Keratinocyte (primary cell): ENCODE measurements around the gene CYP19A1. TPM values are rescaled to one million over a fixed set of nuclear protein-coding genes. Genes with fewer than 3 reads are reported as not detected.
A peak's percentile ranks its signal among the peaks of the same experiment; 100 is the strongest.

Experiments
- DNase-seq: peaks from one replicate; pipeline ENCODE4 v3.0.0-alpha.2; 2011; ENCODE audit warnings: low read depth, missing footprints, low spot score
- FAIRE-seq: peaks from 2 replicates; lab custom pipeline; 2011; peaks lifted over from hg19 to GRCh38; lab: Jason Lieb, UNC
- H2AFZ ChIP-seq: 2 replicates; pipeline ENCODE4 v1.6.0; 2012; ENCODE audit warnings: low read length, control low read depth, inconsistent platforms; ENCODE audit not compliant: control insufficient read depth
- H3K27ac ChIP-seq: 2 replicates; pipeline ENCODE4 v1.5.1; 2011; ENCODE audit warnings: low read length; ENCODE audit not compliant: control insufficient read depth, insufficient read depth
- H3K27me3 ChIP-seq: 3 replicates; pipeline ENCODE4 v1.6.0; 2011; ENCODE audit warnings: low read length; ENCODE audit not compliant: control insufficient read depth, insufficient read depth; ENCODE audit errors: extremely low read depth
- H3K36me3 ChIP-seq, 2 experiments: 2 replicates in 1 of 2; 3 replicates in 1 of 2; pipeline ENCODE4 v1.5.1; 2011; ENCODE audit warnings: low read length in 2 of 2, mild to moderate bottlenecking in 1 of 2; ENCODE audit not compliant: control insufficient read depth in 2 of 2, insufficient read depth in 2 of 2; ENCODE audit errors: extremely low read depth in 1 of 2
- H3K4me1 ChIP-seq: 3 replicates; pipeline ENCODE4 v1.5.1; 2011; ENCODE audit warnings: low read length; ENCODE audit not compliant: control insufficient read depth, insufficient read depth; ENCODE audit errors: extremely low read depth
- H3K4me2 ChIP-seq: 3 replicates; pipeline ENCODE4 v1.6.0; 2011; ENCODE audit warnings: low read depth, low read length; ENCODE audit not compliant: control insufficient read depth, insufficient read depth; ENCODE audit errors: extremely low read depth
- H3K4me3 ChIP-seq, 3 experiments: fragments of 200-600 bp in 1 of 3; sonication (generic) in 1 of 3; 2 replicates in 2 of 3; 3 replicates in 1 of 3; pipeline ENCODE4 v1.5.1; 2011 to 2016; ENCODE audit warnings: low read length in 3 of 3, mild to moderate bottlenecking in 3 of 3, control low read depth in 2 of 3, inconsistent platforms in 1 of 3, low read depth in 1 of 3, mixed read lengths in 1 of 3, mixed run types in 1 of 3, moderate library complexity in 1 of 3; ENCODE audit not compliant: control insufficient read depth in 2 of 3, insufficient read depth in 2 of 3; ENCODE audit errors: extremely low read depth in 1 of 3
- H3K79me2 ChIP-seq: 2 replicates; pipeline ENCODE4 v1.6.0; 2012; ENCODE audit warnings: low read length; ENCODE audit not compliant: control insufficient read depth, insufficient read depth
- H3K9ac ChIP-seq: 3 replicates; pipeline ENCODE4 v1.6.0; 2011; ENCODE audit warnings: low read length; ENCODE audit not compliant: control insufficient read depth, insufficient read depth; ENCODE audit errors: extremely low read depth
- H3K9me1 ChIP-seq: 3 replicates; pipeline ENCODE4 v1.6.0; 2011; ENCODE audit warnings: low read length; ENCODE audit not compliant: control insufficient read depth, insufficient read depth; ENCODE audit errors: extremely low read depth
- H3K9me3 ChIP-seq: 2 replicates; pipeline ENCODE4 v1.5.1; 2012; ENCODE audit warnings: low read depth, low read length; ENCODE audit not compliant: control insufficient read depth
- H4K20me1 ChIP-seq: 3 replicates; pipeline ENCODE4 v1.6.0; 2011; ENCODE audit warnings: low read length; ENCODE audit not compliant: control insufficient read depth, insufficient read depth; ENCODE audit errors: extremely low read depth
- EZH2 ChIP-seq: IDR thresholded peaks from one replicate; pipeline ENCODE4 v1.6.1; 2012; ENCODE audit warnings: inconsistent platforms, mild to moderate bottlenecking, low read length, moderate library complexity
- dilution Hi-C: fragments of 300-500 bp; cut with MboI; formaldehyde crosslinking; loops from one replicate; pipeline ENCODE4 v1.7.0; 2020; ENCODE audit warnings: low sequenced_read_pairs; ENCODE audit not compliant: extremely low pct_ligation_motif_present
- polyA plus RNA-seq, 5 experiments: library from polyadenylated mRNA; depleted of rRNA in 3 of 5; stranded (reverse) in 3 of 5; stranded (forward) in 1 of 5; unstranded in 1 of 5; fragments of >200 nt; gene quantifications; 1 replicate in 1 of 5; 2 replicates in 3 of 5; 3 replicates in 1 of 5; pipeline versions ENCODE4 v1.2.1 to v1.2.3, GENCODE V29; 2011 to 2012; ENCODE audit warnings: missing spikeins in 2 of 5, low read depth in 1 of 5, low replicate concordance in 1 of 5
- TF ChIP-seq, protein P1 (sequence below), 3 experiments: IDR thresholded peaks in 1 of 3; conservative IDR thresholded peaks in 1 of 3; optimal IDR thresholded peaks in 1 of 3; 2 replicates in 2 of 3; 3 replicates in 1 of 3; pipeline versions ENCODE3 to v1.5.1; 2011; ENCODE audit warnings: low read length in 3 of 3, mild to moderate bottlenecking in 3 of 3, moderate library complexity in 2 of 3, control low read depth in 1 of 3, inconsistent platforms in 1 of 3; ENCODE audit not compliant: insufficient read depth in 2 of 3; ENCODE audit errors: extremely low read depth in 1 of 3

Gene CYP19A1
- polyA plus RNA-seq, 1 donor (not counting 4 experiments of a cell fraction or from before 2014, with no cell fraction given) = not detected

DNA sequence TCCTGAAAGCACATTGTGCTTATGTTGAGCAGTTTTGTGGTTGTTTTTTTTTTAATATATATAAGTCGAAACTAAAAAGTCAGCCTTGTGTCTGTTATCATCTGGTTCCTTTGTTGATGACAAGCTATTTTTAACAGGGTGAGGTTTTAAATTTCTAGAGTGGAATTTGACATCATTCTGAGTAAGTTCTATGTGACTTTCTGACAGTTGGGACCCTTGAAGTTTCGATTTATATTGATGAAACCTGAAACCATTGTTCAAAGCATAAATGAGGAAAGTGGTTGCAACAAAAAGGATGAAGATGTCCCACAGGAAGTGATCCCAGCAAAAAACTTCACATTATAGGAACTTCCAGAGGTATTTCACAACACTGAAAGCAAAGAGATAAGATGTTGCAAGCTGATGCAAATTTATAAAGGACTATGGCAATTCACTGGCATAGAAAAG, 94.0 kb downstream of the CYP19A1 start:
- no peak for FAIRE-seq
- Histone ChIP-seq H2AFZ (no peak overlapping the region), H3K9me1 (no peaks in the 10 kb centered on the region), H3K27ac (no peak overlapping the region), H3K79me2 (no peaks in the 10 kb centered on the region), H3K9me3 (no peaks in the 10 kb centered on the region), H3K4me1 (no peaks in the 10 kb centered on the region), H4K20me1 (no peaks in the 10 kb centered on the region), H3K4me2 (no peak overlapping the region), H3K9ac (no peak overlapping the region), H3K36me3 (no peaks in the 10 kb centered on the region), H3K4me3 (no peak overlapping the region), H3K27me3 (peaks cover 3% of the 10 kb centered on the region)
- TF ChIP-seq EZH2 = no peak
- TF ChIP-seq, protein P1, sequence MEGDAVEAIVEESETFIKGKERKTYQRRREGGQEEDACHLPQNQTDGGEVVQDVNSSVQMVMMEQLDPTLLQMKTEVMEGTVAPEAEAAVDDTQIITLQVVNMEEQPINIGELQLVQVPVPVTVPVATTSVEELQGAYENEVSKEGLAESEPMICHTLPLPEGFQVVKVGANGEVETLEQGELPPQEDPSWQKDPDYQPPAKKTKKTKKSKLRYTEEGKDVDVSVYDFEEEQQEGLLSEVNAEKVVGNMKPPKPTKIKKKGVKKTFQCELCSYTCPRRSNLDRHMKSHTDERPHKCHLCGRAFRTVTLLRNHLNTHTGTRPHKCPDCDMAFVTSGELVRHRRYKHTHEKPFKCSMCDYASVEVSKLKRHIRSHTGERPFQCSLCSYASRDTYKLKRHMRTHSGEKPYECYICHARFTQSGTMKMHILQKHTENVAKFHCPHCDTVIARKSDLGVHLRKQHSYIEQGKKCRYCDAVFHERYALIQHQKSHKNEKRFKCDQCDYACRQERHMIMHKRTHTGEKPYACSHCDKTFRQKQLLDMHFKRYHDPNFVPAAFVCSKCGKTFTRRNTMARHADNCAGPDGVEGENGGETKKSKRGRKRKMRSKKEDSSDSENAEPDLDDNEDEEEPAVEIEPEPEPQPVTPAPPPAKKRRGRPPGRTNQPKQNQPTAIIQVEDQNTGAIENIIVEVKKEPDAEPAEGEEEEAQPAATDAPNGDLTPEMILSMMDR (optimal IDR thresholded peaks at IDR 0.05 in 1 of 3, IDR thresholded peaks at IDR 0.05 in 1 of 3, conservative IDR thresholded peaks at IDR 0.05 in 1 of 3; ENCODE audit: extremely low read depth in 1 of 3, insufficient read depth in 2 of 3, low read length in 3 of 3) = no peak
- no peak for DNase-seq
- dilution Hi-C loops = no loop called here

DNA sequence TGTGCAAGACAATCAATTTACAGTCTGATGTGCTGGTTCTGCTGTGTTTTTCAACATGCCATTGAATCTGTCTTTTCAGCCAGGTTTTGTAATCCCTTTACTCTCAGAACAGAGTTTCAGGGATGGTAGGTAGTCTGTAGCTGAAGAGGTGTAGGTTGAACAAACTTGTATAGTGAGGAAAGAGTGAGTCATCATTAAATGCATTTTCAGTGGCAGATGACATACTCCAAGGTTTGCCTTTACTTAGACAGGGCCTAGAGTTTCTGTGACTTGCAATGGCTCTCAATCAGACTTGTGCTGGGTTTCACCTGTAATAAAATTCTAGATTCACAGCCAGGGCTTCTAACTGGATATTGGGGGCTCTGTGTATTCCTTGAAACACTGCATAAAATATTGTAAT, 94.6 kb downstream of the CYP19A1 start:
- Histone ChIP-seq H3K27me3 (peaks cover 3% of the 10 kb centered on the region), H3K4me3 (no peak overlapping the region), H2AFZ (no peak overlapping the region), H4K20me1 (no peaks in the 10 kb centered on the region), H3K4me2 (no peak overlapping the region), H3K27ac (no peak overlapping the region), H3K4me1 (no peaks in the 10 kb centered on the region), H3K9me1 (no peaks in the 10 kb centered on the region), H3K36me3 (no peaks in the 10 kb centered on the region), H3K79me2 (no peaks in the 10 kb centered on the region), H3K9ac (no peak overlapping the region), H3K9me3 (no peaks in the 10 kb centered on the region)
- DNase-seq (no peak), FAIRE-seq (peak; percentile 79)
- TF ChIP-seq EZH2 = no peak
- TF ChIP-seq, protein P1 (optimal IDR thresholded peaks at IDR 0.05 in 1 of 3, IDR thresholded peaks at IDR 0.05 in 1 of 3, conservative IDR thresholded peaks at IDR 0.05 in 1 of 3; ENCODE audit: extremely low read depth in 1 of 3, insufficient read depth in 2 of 3, low read length in 3 of 3) = no peak
- dilution Hi-C loops = no loop called here
